Stimulated activated CD4-positive, alpha-beta T cell treated with anti-CD3 and anti-CD28 coated beads, Interleukin-1b, Interleukin-23, amount 100 ng/mL, for 4 hours (primary cell): Measurements from ENCODE around the gene AAK1.
A peak's percentile ranks its signal among the peaks of the same experiment; 100 is the strongest.
"Not testable (repeated sequence)": the region's sequence is repeated elsewhere in the genome, so short reads cannot be mapped to it uniquely, and the experiment has no call there.

Source experiments
- DNase-seq, 2 donors: peaks; one replicate each; pipeline ENCODE4 v3.0.0-alpha.2; 2020; ENCODE audit warnings: low read depth in 2 of 2

The AAK1 gene

GRCh38 chr2:69453475-69454129 is 189.9 kb downstream of the AAK1 start:
- no peak for DNase-seq

DNA sequence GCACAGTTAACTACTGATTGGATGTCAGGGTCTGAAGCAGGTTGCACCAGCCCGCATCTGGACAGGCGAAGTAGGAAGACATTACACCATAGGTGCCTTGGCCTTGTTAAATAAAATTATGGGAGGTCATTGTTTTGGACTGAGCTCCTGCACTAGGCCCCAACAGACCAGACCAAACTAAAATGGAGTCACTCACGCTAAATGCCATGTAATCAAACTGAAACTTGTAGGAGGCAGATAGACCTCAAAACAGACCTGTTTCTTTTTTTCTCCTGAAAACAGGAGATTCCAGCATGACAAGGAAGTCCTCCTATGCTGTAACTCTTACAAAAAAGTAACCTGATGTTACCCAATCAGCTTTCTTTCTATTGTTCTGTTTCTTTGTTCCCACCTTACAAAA is 190.9 kb downstream of the AAK1 start:
- DNase-seq: no peak

- DNase-seq: no peak
Measured at GRCh38 chr2:69450735-69451416, 192.7 kb downstream of the AAK1 start.

DNA sequence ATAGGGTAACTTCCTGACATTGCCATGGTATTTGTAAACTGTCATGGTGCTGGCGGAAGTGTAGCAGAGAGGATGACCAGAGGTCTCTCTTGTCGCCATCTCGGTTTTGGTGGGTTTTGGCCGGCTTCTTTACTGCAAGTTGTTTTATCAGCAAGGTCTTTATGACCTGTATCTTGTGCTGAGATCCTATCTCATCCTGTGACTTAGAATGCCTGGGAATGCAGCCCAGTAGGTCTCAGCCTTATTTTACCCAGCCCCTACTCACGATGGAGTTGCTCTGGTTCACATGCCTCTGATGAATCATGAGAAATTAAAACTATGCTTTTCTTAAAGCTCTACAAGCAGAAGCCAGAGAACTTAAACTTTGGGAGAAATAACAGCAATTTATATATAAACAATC is 193.6 kb downstream of the AAK1 start:
- DNase-seq: no peak

- DNase-seq: not testable (repeated sequence)
Measured at GRCh38 chr2:69443673-69444072, 199.9 kb downstream of the AAK1 start.

GRCh38 chr2:69439499-69439898 is 204.0 kb downstream of the AAK1 start:
- DNase-seq: not testable (repeated sequence)

DNA sequence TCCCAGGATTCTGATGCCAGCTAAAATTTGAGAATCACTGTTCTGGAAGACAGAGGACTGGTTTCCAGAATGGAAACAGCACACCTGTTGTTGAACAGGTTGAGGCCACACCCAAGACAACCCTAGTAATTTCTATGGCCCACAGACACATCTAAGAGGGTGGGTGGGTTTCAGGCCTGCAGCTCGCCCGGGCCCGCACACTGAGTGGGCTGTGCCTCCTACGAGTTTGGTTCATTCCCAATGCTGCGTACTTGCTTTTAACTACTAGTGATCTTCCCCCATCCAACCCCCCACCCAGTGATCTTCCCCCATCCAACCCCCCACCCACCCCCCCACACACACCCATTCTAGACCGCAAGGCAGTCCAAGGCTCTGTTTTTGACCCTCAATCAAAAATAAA is 205.0 kb downstream of the AAK1 start:
- no peak for DNase-seq

DNA sequence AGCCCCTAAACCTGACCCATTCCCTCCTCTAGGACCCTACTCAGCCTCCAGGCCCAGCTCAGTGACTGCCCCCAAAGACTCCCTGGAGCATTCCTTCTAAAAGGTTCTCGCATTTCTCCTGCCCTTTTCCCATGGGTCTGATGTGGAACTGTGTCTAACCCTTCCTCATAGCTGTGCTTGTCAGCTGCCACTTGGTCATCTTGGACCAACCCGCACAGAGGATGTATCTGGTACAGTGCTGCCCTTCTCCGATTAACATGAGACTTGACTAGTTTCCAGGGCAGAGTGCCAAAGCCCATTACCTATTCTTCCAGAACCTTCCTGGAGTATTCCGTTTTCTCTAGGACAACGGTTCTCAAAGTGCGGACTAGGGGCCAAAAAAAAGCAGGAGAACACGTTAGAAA is 205.8 kb downstream of the AAK1 start:
- no peak for DNase-seq

- peak; percentile 66 to 79 for DNase-seq
Measured at GRCh38 chr2:69436938-69437750, 206.4 kb downstream of the AAK1 start, which contains the start of gene NFU1. Gene NFU1, minus strand, starts transcription at chr2:69437435. Its CDS starts 13 bp downstream, at chr2:69437422.

DNA sequence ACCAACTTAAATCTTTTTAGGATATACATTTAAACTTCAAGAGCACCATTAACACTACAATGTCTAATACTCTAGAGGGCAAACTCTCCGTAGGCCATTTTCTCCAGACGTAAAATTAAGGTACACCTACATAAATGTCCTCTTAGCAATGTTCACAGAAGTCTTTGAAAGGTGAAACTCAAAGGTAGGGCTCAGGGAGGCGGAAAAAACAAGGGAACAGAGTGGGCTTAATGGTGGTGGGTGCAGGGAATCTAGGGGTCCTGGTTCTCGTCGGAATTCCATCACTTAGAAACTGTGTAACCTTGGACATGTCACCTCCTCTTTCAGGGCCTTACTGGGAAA is 207.0 kb downstream of the AAK1 start:
- DNase-seq: no peak

GRCh38 chr2:69434753-69435152 is 208.8 kb downstream of the AAK1 start:
- no peak for DNase-seq

- DNase-seq: no peak
Measured at GRCh38 chr2:69429491-69430183, 213.9 kb downstream of the AAK1 start.

- DNase-seq: no peak
Measured at GRCh38 chr2:69428981-69429380, 214.6 kb downstream of the AAK1 start.

- DNase-seq: no peak
Measured at GRCh38 chr2:69424419-69424818, 219.1 kb downstream of the AAK1 start.

GRCh38 chr2:69422198-69422597 is 221.3 kb downstream of the AAK1 start:
- no peak for DNase-seq

DNA sequence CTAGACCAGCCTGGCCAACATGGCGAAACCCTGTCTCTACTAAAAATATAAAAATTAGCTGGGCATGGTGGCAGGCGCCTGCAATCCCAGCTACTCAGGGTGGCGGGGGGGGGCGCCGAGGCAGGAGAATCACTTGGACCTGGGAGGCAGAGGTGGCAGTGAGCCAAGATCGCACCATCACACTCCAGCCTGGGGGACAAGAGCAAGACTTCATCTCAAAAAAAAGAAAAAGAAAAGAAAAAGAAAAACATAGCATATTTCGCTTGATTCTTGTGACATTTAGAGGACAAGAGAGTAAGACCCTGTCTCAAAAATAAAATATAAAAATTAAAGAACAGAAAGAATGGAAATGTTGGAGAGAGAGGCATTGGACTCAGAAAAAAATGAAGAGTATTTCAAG is 224.4 kb downstream of the AAK1 start:
- not testable (repeated sequence) for DNase-seq

DNA sequence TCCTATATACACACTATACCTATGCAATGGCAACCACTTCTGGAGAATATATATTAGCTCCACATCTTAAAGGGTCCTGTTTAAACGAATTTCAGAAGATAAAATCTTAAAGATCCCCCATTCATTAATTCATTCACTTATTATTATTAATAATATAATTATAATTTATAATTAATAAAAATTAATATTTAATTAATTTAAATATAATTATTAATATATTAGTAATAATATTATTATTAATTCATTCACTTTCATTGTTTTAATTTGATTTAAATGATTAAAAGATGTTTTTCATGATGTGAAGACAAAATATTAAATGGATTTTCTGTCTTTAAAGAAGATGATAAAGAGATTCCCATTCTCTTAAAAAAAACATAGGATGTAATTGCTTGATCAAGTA is 227.4 kb downstream of the AAK1 start:
- DNase-seq: no peak
